GM19099 (cell line): Measurements from ENCODE around the gene TMEM178B.

Experiments
- POLR2A ChIP-seq: IDR thresholded peaks from 3 replicates; pipeline ENCODE4 v1.6.1; 2011; ENCODE audit warnings: low read depth; ENCODE audit not compliant: insufficient read length; ENCODE audit errors: extremely low read depth

The TMEM178B gene

DNA sequence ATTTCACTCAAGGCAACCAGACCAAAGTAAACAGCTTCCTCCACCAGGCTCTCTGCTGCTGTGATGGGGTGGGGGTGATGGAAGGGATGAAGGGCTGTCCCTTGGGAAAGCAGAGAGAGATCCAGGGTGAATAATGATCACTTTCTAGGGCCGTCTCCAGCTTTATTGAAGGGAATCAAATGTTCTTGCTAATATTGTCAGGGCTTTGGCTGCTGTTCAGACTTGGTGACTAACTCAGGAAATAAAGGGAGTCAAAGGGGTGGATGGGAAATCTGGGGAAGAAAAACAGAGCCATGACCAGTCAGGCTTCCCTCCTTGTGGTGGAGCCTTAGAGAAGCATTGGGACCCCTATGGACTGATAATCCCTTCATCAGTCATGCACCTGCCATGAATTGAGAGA lies 281.2 kb downstream of the TMEM178B start:
- TF ChIP-seq POLR2A = no peak

DNA sequence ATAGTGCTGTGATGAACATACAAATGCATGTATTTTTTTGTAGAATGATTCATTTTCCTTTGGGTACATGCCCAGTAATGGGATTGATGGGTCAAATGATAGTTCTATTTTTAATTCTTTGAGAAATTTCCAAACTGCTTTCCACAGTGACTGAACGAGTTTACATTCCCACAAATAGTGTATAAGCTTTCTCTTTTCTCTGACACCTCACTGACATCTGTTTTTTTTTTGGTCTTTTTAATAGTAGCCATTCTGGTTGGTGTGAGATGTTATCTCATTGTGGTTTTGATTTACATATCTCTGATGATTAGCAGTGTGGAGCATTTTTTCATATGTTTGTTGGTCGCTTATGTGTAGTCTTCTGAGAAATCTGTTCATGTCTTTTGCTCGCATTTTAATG lies 282.3 kb downstream of the TMEM178B start:
- TF ChIP-seq POLR2A = no peak

DNA sequence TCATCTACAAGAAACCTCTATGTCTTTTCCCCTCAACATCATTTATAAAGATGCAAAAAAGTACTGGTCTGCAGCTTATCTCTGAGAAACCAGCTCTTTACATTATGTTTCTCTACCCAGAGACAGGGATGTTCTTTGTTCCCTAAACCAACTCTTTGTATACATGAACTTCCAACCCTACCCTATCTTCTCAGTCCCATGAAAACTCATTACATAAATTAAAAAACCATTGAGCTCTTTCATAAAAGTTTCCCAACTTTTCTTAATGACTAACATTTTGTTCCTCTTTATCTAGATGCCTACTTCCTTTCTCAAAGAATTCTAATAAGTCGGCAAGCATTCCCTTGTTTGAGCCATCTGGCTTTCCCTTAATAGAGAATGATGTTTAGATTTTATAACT lies 284.5 kb downstream of the TMEM178B start:
- TF ChIP-seq POLR2A = no peak

DNA sequence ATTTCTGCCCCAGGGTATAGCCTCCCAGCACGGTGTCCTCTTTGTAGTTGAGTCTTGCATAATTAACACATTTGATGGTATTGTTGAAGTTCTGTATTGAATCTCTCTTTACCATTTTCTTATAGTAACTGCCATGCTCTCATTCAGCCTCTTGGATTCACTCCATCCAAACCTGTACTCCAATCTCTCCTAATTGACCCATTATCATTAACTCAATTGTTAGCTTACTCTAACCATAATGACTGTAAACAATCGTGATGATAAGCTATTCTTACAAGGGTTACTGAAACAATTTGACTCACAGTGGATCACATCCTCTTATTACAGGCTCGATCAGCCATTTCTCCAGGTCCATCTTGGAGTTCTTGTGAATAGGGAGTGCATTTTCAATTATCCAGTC lies 285.4 kb downstream of the TMEM178B start:
- TF ChIP-seq POLR2A = no peak

DNA sequence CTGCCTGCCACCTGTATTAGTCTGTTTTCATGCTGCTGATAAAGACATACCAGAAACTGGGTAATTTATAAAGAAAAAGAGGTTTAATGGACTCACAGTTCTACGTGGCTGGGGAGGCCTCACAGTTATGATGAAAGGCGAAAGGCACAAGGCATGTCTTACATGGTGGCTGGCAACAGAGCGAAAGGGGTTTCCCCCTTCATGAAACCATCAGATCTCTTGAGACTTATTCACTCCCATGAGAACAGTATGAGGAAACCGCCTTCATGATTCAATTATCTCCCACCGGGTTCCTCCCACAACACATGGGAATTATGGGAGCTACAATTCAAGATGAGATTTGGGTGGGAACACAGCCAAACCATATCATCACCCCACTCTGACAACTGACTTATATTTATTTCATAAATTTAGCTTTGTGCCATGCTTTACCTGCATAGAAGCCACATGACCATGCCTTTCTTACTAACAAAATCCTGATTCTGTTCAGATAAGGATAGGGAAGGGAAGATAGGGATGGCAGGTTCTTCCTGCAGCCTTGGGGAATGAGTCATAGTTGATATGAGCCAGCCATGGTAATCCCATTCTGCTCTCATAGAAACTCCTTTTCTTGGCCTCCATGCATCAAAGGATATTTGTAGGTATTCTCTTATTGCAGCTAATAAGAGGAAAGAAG lies 286.0 kb downstream of the TMEM178B start:
- TF ChIP-seq POLR2A = no peak

DNA sequence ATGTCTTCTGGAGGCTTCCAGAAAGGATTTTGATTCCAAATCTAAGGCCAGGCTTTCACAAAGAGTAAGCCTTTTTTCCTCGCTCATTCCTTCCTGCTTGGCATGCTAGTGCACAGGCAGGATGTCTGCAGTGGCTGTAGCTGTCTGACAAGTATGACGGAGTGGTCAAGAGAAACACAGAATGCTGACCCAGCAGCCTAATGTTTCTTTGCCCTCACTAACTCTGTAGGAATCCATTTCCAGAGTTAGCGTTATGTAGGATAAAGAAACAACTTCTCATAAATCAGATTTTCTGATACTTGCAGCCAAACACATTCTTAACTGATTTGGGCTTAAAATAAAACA lies 286.5 kb downstream of the TMEM178B start:
- no peak for TF ChIP-seq POLR2A

DNA sequence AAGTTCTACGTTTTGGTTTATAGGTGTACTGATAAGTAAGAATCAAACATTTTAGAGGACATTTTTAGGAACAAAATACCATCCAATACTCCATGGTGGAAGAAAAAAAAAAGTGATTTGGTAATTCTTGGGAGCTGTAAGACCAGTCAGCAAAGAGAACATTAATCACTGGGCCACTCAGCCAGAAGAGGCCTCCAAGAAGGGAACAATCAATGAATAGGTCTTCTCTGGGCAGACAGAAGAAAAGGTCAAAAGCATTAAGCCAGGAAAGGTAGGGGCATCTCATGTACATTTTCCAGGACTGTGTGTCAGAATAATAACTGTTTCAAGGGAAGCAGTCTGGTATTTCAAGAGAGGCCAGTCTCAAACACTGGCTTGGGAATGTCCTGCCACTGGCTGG lies 286.9 kb downstream of the TMEM178B start:
- TF ChIP-seq POLR2A = no peak

DNA sequence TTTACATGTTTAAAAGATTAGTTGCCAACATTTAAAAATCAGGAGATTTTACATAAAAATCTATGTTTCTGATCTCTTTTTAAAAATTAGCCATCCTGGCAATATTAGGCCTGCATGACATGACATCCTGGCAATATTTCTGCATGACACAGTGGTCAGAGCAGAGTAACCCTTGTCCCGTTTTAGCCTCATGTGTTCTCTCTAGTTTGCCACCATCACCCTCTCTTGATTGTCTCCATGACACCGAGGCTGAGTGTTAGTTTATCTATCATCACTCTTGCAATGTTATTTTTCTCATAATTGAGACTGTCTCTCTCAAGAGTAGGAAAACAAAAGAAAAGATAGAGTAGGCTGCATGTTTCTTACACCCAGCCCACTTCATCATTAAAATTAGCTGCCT lies 287.6 kb downstream of the TMEM178B start:
- no peak for TF ChIP-seq POLR2A

DNA sequence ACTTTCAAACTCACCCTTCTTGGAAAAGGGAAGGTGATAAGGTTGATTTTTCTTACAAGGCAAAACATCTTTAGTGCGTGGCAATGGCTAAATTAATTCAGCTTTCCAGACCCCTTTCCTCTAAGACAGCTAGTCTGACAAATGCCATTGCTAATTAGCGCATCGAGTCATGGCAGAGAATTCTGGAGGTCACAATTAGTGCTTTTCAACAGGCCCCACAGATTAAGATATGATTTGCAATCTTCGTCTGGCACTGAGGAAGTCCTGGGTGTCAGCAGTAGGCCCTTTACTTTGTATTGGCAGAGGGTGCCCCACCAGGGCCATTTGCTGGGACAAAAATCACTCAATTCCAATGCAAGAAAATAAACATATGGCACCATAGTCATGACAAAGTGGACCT lies 288.1 kb downstream of the TMEM178B start:
- TF ChIP-seq POLR2A = no peak

DNA sequence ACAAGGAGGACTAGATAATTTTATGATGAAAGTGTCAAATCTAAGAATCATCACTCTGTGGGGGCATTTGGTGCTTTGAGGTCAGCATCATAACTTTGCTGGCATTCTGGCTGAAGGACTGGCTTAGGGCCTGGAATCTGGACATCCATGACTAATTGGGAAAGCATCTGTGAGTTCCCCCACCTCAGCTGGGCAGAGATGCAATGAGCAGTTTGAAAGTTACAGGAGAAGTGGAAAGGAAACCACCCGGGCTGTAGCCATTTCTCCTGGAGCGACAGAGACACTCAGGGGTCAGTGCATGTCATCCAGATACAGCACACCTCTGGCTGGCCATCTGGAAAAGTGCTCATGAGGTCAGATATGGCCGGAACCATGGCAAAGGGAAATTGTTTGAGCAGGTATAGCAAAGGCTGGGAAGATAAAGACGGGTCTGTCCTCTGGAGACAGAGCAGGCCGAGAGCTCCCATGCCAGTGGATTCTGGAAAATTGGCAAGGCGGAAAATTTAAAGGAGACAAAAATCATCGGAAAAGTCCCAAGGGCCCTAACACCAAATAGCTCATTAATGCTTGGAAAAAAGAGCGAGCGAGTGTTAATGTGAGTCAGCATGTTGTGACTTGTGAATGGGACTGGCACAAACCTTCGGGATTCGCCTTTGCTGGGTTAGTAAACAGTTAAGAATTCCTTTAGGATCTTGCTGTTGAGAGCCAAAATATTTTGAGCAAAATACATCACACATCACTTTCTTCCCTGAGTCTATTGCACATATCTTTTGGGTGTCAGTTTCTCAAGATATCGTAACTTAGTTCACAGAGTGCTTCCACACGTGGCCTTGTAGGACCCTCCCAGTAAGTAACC lies 288.9 kb downstream of the TMEM178B start:
- no peak for TF ChIP-seq POLR2A

DNA sequence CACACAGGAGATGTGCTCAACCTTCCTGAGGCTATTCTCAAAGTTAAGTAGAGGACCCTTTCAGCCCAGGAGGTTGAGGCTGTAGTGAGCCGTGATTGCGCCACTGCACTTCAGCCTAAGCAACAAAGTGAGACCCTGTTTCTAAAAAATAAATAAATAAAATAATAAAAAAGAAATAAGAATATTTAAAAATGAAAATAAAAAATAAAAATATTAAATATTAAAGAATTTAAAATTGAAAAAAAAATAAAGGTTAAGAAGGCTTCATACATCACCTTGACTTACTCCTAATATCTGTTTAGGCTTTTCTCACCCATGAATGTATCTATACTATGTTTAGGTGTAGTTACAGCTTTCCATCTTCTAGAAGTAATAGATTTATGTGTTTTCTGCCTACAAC lies 289.9 kb downstream of the TMEM178B start:
- TF ChIP-seq POLR2A = no peak

DNA sequence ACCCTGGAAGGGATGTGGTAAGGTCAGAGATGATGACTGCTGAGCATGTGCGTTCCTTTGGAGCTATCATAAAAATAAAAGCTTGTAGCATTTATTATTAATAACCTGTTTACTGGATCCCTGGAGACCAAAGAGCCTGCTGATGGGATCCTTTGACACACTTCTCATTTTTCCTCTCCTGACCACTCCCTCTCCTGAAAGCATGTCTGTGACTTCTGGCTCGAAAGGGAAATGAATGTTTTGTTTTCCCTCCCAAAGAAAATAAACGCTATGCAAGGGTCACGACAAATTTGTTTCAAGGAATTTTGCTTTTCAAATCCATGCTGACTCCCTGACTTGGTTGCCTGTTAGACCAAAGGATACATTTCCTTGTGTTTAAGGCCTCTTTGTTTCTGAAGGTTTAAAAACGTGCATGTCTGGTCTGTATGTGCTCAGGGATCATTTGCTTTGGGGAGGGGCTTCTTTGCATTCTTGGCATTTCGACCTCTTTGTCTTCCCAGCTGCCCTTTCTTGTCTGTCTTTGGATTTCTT lies 292.3 kb downstream of the TMEM178B start:
- no peak for TF ChIP-seq POLR2A

DNA sequence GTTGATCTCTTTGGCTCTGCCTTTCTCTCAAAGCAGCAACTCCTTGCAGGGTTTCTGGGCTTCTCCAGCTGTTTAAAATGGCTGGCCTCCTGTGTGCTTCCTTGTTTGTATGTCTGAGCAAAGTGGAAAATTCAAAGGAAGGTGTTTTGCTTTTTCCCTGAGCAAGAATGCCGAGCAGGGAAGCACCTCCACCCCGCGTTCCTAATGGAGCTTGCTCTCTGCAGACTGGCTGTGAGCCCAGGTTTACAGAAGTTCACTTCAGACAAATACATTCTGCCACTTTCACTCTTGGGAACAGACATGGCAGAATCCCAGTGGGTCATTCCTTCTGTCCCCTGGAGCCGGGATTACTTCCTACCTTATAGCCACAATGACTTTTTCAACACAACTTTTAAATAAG lies 295.6 kb downstream of the TMEM178B start:
- no peak for TF ChIP-seq POLR2A

DNA sequence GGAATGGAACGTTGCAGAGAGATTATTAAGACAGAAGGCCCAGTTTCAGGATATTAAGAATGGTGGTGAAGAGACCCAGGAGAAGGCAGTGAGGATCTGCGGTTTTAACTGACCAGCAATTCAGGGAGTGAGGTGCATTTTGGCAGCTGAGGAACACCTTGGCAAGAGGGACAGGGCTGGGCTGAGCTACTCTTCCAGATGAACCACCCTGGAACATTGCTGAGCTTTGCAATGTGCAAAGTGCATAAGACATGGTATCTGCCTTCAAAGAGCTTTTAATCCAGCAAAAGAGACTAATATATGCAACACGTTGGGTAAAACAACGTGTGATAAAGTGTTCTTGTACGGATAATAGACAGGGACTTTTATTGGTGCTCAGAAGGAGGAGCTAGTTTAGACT lies 296.3 kb downstream of the TMEM178B start:
- TF ChIP-seq POLR2A = no peak

DNA sequence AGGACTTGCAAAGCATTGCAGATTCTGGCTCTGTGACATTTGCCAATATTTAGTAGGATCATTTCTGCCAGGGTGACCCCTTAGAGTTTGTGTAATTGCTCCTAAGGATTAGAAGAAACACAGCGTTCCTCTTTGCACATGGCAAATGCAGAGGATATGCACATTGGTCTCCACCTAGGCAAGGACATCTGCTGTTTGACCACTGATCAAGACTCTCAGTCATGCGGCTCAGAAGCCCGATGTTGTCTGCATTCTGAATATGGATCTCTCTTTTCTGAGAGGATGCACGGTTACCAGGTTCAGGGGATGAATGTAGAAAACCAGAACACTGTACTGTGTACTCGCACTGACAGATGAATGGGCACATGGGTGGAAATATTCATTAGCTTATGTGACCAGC lies 296.8 kb downstream of the TMEM178B start:
- TF ChIP-seq POLR2A = no peak

DNA sequence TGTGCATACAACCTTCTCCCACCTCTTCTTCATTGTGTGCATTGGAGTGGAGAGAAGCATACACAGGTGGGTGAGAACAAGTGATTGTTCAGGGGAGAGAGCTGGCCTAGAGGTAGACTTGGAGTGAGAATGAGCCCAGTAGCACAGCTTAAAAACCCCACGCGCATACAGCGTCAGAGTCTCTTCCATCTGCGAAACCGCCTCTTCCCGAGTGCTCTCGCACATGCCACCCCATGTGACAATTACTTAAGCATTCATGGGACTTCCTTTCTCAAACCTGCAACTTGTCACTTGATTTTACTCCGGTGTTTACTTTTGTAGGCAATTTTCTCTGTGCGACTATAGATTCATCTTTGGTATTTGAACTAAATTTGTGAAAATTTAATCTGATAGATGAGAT lies 300.6 kb downstream of the TMEM178B start:
- TF ChIP-seq POLR2A = no peak
